Activated CD4-positive, alpha-beta T cell treated with anti-CD3 and anti-CD28 coated beads, Interleukin-2, amount 10 ng/mL, durations not matched to agents 7 days and 5 days (primary cell): ENCODE results near the gene GPR39. TPM values are rescaled to one million over a fixed set of nuclear protein-coding genes. Genes with fewer than 3 reads are reported as not detected.

Experiments used
- CTCF ChIA-PET: fragments of 350-600 bp; sonication (Branson Sonifier 250); formaldehyde crosslinking; loops from one replicate; lab custom pipeline; 2021; ENCODE audit warnings: antibody characterized with exemption; lab: Charles Lee
- POLR2A ChIA-PET: fragments of 350-600 bp; sonication (Branson Sonifier 250); formaldehyde crosslinking; loops from one replicate; lab custom pipeline; 2021; ENCODE audit warnings: antibody characterized with exemption; lab: Charles Lee
- DNase-seq: peaks from one replicate; pipeline ENCODE4 v3.0.0-alpha.2; 2020
- H3K27ac Mint-ChIP-seq: one replicate; pipeline ENCODE4 v1.8.0; 2021; ENCODE audit warnings: mild to moderate bottlenecking, moderate library complexity, mixed read lengths
- H3K27me3 Mint-ChIP-seq: one replicate; pipeline ENCODE4 v1.8.0; 2021; ENCODE audit warnings: mixed read lengths
- H3K36me3 Mint-ChIP-seq: one replicate; pipeline ENCODE4 v1.8.0; 2021; ENCODE audit warnings: low read depth, mixed read lengths
- H3K4me1 Mint-ChIP-seq: one replicate; pipeline ENCODE4 v1.8.0; 2021; ENCODE audit warnings: mixed read lengths
- H3K4me3 Mint-ChIP-seq: one replicate; pipeline ENCODE4 v1.8.0; 2021; ENCODE audit warnings: mild to moderate bottlenecking, moderate library complexity, mixed read lengths
- H3K9me3 Mint-ChIP-seq: one replicate; pipeline ENCODE4 v1.8.0; 2021; ENCODE audit warnings: mixed read lengths
- total RNA-seq, 2 experiments: library from RNA; stranded (reverse); gene quantifications; one replicate each; pipeline ENCODE4 v1.2.3, GENCODE V29; 2021

GPR39 gene
- total RNA-seq, 2 experiments from 2014 or later = not detected

DNA sequence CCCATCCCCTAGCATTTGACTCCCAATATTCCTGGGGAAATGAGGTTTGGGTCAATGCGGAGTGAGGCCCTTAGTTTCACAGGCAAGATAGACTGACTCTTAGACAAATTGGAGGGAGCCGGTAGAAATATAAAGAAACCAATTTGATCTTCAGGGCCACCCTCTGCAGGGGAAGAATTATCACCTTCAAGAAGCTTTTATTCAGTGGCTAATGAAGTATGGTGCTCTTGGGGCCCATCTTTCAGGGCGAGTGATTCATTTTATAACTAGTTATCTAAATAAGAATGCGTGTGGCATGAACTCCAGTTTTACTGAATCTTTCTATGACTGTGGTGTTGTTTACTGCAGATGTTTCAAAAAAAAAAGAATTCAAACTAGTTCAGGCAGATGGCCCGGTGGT lies 165.0 kb downstream of the GPR39 start:
- DNase-seq = no peak
- Mint-ChIP-seq H3K4me1 (no peaks in the 10 kb centered on the region), H3K27ac (no peak overlapping the region), H3K27me3 (no peaks in the 10 kb centered on the region), H3K36me3 (no peaks in the 10 kb centered on the region), H3K9me3 (no peaks in the 10 kb centered on the region), H3K4me3 (no peak overlapping the region)
- CTCF ChIA-PET = no interaction called here
- POLR2A ChIA-PET = no interaction called here

DNA sequence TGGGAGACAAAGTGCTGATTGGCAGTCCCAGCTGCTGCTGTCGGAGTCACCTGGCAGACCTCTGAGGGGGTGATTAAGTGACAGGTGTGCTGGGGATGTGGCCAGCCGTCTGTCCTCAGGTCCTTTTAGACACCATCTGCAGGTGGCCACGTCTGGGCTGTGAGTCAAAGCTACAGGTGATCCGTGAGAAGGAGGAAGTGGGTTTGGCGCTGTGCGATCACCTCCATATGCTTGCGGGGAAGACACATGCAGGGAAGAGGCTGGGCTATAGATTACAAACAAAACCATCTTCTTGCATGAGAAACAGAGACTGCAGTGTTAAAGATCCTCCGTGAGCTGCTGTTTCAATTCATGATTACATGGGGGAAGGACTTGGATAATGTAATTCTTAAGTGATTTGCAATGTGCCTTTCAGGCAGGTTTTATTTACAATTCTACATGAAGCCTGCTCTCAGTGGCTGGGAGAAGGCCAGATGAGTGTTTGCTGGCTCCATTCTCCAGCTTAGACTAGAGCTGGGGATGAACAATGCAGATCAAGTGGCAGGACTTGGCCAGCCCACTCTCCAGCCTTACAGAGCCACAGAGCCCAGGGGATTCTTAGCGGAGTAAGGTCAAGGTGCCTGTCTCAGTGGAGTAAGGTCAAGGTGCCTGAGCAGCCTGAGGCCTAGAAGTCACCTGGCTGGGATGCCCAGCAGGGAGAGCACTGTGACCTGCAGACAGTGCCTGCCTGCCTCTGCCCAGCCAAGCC lies 165.6 kb downstream of the GPR39 start:
- Mint-ChIP-seq H3K4me3 (no peak overlapping the region), H3K36me3 (no peaks in the 10 kb centered on the region), H3K9me3 (no peaks in the 10 kb centered on the region), H3K4me1 (no peaks in the 10 kb centered on the region), H3K27me3 (no peaks in the 10 kb centered on the region), H3K27ac (no peak overlapping the region)
- no peak for DNase-seq
- POLR2A ChIA-PET = no interaction called here
- CTCF ChIA-PET = no interaction called here

DNA sequence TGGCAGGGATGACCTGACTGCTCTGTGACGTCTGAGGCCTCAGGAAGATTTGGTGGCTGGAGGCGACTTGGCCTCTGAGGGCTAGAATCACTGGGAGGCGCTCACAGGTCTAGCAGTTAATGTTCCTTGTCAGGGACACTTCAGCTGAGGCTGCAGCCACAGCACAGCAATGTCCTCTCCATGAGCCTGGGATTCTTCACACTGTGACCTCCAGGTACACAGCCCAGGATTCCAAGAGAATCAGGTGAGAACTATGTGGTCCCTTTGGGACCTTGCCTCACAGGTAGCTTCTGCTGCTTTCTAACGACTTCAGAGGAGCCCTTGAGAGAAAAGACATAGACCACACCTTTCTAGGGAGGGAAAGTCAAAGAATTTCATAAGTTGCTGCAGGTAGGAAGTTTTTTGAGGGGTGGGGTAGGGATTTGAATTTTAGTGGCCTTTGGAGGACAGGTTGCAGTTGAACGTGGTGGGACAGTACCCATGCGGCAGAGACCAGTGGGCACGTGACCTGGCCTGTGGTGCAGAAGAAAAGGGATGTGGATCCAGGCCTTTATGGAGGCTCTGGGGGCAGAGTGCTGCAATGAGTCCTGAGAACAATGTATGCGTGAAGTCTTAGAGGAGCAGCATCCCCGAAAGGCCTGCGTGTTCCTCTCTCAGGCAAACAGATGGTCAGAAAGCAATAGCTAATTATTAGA lies 167.2 kb downstream of the GPR39 start:
- no peak overlapping the region for H3K4me3 Mint-ChIP-seq
- ChIA-PET POLR2A (no interaction called here), CTCF (no interaction called here)
- no peaks in the 10 kb centered on the region for H3K27me3 Mint-ChIP-seq
- H3K9me3 Mint-ChIP-seq = no peaks in the 10 kb centered on the region
- no peaks in the 10 kb centered on the region for H3K4me1 Mint-ChIP-seq
- no peaks in the 10 kb centered on the region for H3K36me3 Mint-ChIP-seq
- no peak overlapping the region for H3K27ac Mint-ChIP-seq
- DNase-seq = no peak

DNA sequence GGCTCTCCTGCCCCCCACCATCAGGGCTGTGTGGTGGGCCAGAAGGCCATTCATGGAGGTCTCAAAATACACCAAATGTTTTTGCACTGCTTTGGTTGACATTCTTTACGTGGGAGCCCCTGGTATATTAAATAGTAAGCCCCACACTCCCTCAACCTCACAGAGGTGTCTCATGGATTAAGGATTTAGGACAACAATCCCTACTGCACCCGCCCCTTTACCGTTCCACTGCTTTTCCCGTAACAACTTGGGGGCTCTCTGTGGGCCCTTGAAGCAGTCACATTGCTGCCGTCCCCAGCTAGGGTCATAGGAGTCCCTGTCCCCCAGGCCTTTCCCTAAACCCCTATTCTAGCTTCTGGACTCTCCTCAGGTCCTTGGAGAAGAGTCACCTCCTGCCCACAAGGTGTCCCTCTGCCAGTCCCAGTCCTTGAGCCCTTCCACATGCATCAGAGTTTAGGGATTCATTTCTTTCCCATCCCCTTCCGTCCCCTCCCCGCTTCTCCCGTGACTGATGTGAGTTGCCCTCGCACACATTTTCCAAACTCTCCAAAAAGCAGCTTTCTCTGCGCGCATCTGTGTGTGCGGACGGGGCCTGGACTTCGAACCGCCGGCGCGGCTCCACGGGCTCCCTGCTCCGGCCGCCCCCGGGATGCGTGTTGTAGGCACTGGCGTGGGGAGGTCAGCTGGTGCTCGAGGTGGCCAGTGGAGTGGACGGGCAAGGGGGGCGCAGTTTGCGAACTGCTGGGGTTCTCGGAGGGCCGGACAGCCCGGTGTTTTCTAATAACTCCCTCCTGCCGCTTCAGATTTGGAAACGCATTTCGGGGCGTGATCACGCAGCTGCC lies 168.6 kb downstream of the GPR39 start:
- no peak overlapping the region for H3K27ac Mint-ChIP-seq
- H3K4me3 Mint-ChIP-seq = no peak overlapping the region
- no peaks in the 10 kb centered on the region for H3K4me1 Mint-ChIP-seq
- POLR2A ChIA-PET = no interaction called here
- no peaks in the 10 kb centered on the region for H3K9me3 Mint-ChIP-seq
- H3K36me3 Mint-ChIP-seq = no peaks in the 10 kb centered on the region
- H3K27me3 Mint-ChIP-seq = no peaks in the 10 kb centered on the region
- CTCF ChIA-PET = no interaction called here
- no peak for DNase-seq

DNA sequence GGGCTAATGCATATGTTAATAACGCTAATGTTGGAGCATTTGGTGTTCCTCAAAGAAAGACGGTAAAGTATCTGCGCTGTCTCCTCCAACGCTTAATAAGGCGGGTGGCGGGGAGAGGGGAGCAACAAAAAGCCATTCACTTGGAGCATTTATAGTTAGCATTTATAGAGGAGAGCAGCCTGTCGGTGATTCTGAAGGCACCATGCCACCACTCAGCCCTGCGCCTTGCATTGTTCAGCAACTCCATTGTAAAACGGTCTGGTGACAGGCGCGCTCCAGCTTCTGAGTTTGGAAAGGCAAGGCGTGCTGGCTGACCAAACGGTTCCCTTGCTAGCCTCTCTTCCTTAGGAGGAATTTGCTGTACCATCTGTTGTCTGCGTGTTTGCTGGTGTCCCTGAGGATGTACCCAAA lies 169.5 kb downstream of the GPR39 start:
- DNase-seq = no peak
- H3K27me3 Mint-ChIP-seq = no peaks in the 10 kb centered on the region
- CTCF ChIA-PET = interaction anchor here (0.7 kb wide), 1 partner anchor 13 kb away, joined by 3 read pairs; no protein-coding TSS in a partner anchor
- no peaks in the 10 kb centered on the region for H3K9me3 Mint-ChIP-seq
- POLR2A ChIA-PET = no interaction called here
- no peak overlapping the region for H3K27ac Mint-ChIP-seq
- no peak overlapping the region for H3K4me3 Mint-ChIP-seq
- H3K4me1 Mint-ChIP-seq = no peaks in the 10 kb centered on the region
- no peaks in the 10 kb centered on the region for H3K36me3 Mint-ChIP-seq

DNA sequence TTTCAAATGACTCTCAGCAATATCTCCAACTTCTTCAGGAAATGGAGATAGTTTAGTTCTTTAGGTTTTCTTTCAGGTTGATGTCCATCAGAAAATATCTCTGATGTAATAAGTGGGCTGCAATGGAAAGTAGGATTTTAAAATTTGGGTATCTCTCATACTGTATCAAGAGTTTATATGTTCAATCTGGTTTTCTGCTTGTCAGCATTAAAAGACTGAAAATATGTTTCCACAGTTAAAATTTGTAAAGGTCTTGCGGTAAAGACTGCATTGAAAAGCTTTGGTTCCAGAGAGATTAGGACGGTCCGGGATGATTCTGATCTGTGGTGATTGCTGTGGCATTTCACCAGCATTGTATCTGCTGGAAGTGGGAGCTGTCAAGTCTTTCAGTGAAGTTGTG lies 170.2 kb downstream of the GPR39 start:
- H3K27ac Mint-ChIP-seq = no peak overlapping the region
- no peaks in the 10 kb centered on the region for H3K27me3 Mint-ChIP-seq
- CTCF ChIA-PET = no interaction called here
- H3K4me1 Mint-ChIP-seq = no peaks in the 10 kb centered on the region
- H3K4me3 Mint-ChIP-seq = no peak overlapping the region
- H3K9me3 Mint-ChIP-seq = no peaks in the 10 kb centered on the region
- POLR2A ChIA-PET = no interaction called here
- no peak for DNase-seq
- no peaks in the 10 kb centered on the region for H3K36me3 Mint-ChIP-seq

DNA sequence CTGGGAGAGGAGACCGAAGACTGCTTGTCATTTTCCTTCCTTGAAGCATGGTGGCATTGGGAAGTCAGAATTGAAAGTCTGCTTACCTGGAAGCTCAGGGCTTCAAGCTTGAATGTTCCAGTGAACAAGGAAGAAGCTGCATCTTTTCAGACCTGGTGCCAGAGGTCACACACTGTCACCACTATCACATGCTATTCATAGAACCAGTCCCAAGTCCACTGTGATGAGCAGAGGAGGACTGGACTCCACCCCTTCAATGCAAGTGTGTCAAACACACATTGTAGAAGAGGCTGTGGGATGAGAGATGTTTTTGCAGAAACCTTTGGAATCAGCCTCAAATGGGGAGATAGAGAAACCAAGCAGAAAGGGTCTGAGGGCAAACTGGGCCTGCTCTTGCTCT lies 172.0 kb downstream of the GPR39 start:
- ChIA-PET POLR2A (no interaction called here), CTCF (no interaction called here)
- Mint-ChIP-seq H3K4me1 (no peaks in the 10 kb centered on the region), H3K9me3 (no peaks in the 10 kb centered on the region), H3K36me3 (no peaks in the 10 kb centered on the region), H3K27me3 (no peaks in the 10 kb centered on the region), H3K4me3 (no peak overlapping the region), H3K27ac (no peak overlapping the region)
- no peak for DNase-seq

DNA sequence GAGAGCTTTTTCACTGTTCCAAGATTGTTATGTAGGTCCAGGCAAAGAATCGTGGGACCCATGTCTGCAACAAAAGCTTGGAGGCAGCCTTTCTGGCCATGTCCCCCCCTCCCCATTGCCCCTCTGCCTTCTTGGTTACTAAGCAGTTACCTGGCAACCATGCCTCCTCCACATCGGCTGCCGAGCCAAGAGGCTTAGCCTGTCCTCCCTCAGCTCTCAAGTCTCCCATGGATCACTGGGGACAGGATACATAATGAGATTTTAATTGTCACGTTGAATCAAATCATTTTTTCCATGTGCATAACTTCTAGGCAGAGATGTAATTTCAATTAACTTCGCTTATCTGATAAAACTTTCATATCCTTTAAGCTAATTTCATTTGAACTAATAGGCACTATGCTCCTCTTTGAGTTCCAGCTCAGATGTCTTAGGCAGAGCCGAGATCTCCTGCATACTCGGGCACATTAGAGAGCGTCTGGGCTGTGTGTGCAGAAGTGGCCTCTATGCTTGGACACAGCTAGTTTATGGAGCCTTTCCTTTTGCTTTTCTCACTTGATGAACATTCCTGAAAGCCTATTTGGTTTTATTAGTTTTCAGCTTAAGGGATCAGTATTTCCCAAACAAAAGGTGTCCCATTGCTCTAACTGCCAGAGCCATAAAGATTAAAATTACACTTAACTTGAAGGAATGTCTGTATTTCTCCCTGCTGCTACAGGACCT lies 172.7 kb downstream of the GPR39 start:
- no peak for DNase-seq
- POLR2A ChIA-PET = no interaction called here
- no peaks in the 10 kb centered on the region for H3K27me3 Mint-ChIP-seq
- no peaks in the 10 kb centered on the region for H3K4me1 Mint-ChIP-seq
- no peaks in the 10 kb centered on the region for H3K9me3 Mint-ChIP-seq
- H3K4me3 Mint-ChIP-seq = no peak overlapping the region
- CTCF ChIA-PET = no interaction called here
- no peak overlapping the region for H3K27ac Mint-ChIP-seq
- H3K36me3 Mint-ChIP-seq = no peaks in the 10 kb centered on the region

DNA sequence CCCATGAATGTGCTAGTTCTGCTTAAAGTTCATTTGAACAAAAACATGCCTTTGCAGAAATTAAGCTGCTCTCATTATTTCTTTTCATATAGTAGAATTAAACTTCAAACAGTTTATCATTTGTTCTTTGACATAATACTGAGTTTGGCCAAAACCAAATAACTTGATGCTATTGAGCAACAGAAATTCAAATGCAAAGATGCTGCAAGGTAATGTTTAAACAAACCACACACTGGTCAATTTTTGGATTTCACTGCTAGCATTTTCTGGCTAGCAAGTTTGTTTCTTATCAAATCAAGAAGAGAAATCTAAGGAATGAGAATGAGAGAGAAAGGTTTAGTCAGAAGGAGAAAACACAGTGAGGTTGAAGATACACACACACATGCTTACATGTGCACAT lies 173.4 kb downstream of the GPR39 start:
- Mint-ChIP-seq H3K27ac (no peak overlapping the region), H3K27me3 (no peaks in the 10 kb centered on the region), H3K36me3 (no peaks in the 10 kb centered on the region), H3K9me3 (no peaks in the 10 kb centered on the region), H3K4me3 (no peak overlapping the region), H3K4me1 (no peaks in the 10 kb centered on the region)
- no peak for DNase-seq
- CTCF ChIA-PET = no interaction called here
- POLR2A ChIA-PET = no interaction called here

DNA sequence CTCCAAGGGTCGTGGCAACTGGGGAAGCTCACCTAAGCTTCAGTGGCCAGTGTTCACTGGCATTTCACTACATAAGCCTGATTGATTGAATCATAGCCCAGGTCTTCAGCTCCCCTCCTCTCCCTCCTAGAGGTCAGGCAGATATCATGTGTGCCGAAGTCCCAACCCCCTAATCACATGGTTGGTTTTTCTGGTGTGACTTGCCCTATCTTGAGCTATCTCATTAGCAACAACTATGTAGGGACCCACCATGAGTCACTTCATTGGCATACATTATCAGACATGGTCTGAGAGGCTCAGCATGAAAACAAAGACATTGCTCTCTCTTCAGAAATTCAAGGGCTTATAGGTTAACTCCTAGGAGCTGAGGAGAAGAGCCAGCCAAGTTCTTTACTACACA lies 176.6 kb downstream of the GPR39 start:
- H3K27me3 Mint-ChIP-seq = no peaks in the 10 kb centered on the region
- ChIA-PET POLR2A (no interaction called here), CTCF (no interaction called here)
- no peak overlapping the region for H3K4me3 Mint-ChIP-seq
- H3K9me3 Mint-ChIP-seq = no peaks in the 10 kb centered on the region
- H3K4me1 Mint-ChIP-seq = no peaks in the 10 kb centered on the region
- no peaks in the 10 kb centered on the region for H3K36me3 Mint-ChIP-seq
- DNase-seq = no peak
- no peak overlapping the region for H3K27ac Mint-ChIP-seq

DNA sequence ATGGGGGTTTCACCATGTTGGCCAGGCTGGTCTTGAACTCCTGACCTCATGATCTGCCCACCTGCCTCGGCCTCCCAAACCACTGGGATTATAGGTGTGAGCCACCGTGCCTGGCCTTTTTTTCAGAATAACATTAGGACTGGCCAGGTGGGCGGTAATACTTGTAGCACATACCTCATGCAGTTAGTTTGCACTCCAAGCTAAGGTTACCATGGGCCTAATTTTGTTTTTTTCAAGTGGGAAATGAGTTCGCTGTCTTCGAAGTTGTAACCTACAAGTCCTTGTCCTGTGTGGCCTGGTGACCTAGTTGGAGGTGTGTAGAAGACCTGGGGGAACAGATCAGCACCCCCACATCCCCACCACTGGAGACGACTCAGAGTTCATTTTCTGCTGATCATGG lies 178.6 kb downstream of the GPR39 start:
- DNase-seq = no peak
- Mint-ChIP-seq H3K4me3 (no peak overlapping the region), H3K27me3 (no peaks in the 10 kb centered on the region), H3K9me3 (no peaks in the 10 kb centered on the region), H3K27ac (no peak overlapping the region), H3K4me1 (no peaks in the 10 kb centered on the region), H3K36me3 (no peaks in the 10 kb centered on the region)
- CTCF ChIA-PET = no interaction called here
- POLR2A ChIA-PET = no interaction called here

DNA sequence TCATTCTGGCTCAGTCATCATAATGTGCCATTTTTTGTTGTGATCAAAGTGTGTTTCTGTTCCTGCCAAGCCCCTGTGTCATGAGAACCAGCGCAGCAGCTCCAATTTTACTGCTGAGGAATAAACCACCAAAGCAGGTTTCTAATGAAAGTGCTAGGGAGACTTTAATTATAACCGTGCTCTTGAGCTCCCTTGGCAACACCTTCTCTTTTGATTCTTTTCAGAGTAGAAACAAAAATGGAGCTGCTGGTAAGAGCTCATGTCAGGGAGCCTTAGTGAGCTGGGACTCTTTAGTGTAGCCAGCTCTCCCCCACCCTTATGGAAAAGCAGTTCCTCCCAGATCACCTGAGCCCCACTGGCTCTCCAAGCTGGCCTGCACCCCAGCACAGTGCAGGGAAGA lies 179.1 kb downstream of the GPR39 start:
- Mint-ChIP-seq H3K27me3 (no peaks in the 10 kb centered on the region), H3K9me3 (no peaks in the 10 kb centered on the region), H3K36me3 (no peaks in the 10 kb centered on the region), H3K4me3 (no peak overlapping the region), H3K4me1 (no peaks in the 10 kb centered on the region), H3K27ac (no peak overlapping the region)
- DNase-seq = no peak
- ChIA-PET CTCF (no interaction called here), POLR2A (no interaction called here)

DNA sequence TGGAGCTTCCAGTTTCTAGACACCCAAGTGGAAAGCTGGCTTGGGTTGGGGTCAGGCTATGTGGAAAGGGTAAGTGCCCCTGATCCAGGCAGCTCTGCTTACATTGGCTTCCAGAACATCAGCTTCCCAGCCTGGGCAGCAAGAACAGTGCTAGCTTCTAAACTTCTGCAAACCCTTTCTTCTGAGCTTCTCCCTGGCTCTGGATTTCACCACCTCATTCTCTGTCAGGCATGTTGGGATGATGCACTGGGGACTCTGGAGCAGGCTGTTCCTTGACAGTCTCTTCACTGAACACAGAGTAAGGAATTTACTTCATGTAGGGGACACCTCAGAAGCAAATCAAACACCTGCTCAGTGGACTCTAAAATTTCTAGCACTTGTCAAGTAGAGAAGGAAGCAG lies 180.6 kb downstream of the GPR39 start:
- Mint-ChIP-seq H3K4me1 (no peaks in the 10 kb centered on the region), H3K27ac (no peak overlapping the region), H3K9me3 (no peaks in the 10 kb centered on the region), H3K27me3 (no peaks in the 10 kb centered on the region), H3K4me3 (no peak overlapping the region), H3K36me3 (no peaks in the 10 kb centered on the region)
- CTCF ChIA-PET = interaction anchor here (0.6 kb wide), 1 partner anchor 691 kb away, joined by 3 read pairs; no protein-coding TSS in a partner anchor
- POLR2A ChIA-PET = no interaction called here
- DNase-seq = no peak
